ENCODE results near the gene LAMB2.

DNA sequence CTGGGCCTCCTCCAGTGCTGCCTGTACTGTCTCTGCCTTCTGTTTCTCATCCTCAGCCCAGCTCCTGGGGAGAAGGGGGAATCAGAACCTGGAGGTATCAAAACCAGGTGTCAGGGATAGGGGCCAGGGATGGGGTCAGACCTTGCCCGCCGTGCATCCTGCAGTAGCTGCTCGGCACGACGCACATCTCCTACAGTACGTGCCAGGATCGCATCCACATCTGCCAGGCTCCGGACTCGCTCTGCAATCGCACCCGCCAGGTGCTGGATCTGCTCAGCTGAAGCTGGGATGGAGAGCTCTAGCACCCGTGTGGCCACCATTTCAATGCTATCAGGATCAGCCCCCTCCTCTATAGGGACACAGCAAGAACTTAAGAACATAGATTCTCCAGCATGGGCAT, 10.8 kb downstream of the LAMB2 start:
- TF ChIP-seq, protein P1, sequence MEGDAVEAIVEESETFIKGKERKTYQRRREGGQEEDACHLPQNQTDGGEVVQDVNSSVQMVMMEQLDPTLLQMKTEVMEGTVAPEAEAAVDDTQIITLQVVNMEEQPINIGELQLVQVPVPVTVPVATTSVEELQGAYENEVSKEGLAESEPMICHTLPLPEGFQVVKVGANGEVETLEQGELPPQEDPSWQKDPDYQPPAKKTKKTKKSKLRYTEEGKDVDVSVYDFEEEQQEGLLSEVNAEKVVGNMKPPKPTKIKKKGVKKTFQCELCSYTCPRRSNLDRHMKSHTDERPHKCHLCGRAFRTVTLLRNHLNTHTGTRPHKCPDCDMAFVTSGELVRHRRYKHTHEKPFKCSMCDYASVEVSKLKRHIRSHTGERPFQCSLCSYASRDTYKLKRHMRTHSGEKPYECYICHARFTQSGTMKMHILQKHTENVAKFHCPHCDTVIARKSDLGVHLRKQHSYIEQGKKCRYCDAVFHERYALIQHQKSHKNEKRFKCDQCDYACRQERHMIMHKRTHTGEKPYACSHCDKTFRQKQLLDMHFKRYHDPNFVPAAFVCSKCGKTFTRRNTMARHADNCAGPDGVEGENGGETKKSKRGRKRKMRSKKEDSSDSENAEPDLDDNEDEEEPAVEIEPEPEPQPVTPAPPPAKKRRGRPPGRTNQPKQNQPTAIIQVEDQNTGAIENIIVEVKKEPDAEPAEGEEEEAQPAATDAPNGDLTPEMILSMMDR (IDR thresholded peaks at IDR 0.05; ENCODE audit: insufficient read depth, low read length): no peak
- TF ChIP-seq GABPA (IDR thresholded peaks at IDR 0.05; ENCODE audit: low read depth): no peak
- TF ChIP-seq POLR2AphosphoS5 (IDR thresholded peaks at IDR 0.05; ENCODE audit: low read depth): no peak
- TF ChIP-seq, protein P2, sequence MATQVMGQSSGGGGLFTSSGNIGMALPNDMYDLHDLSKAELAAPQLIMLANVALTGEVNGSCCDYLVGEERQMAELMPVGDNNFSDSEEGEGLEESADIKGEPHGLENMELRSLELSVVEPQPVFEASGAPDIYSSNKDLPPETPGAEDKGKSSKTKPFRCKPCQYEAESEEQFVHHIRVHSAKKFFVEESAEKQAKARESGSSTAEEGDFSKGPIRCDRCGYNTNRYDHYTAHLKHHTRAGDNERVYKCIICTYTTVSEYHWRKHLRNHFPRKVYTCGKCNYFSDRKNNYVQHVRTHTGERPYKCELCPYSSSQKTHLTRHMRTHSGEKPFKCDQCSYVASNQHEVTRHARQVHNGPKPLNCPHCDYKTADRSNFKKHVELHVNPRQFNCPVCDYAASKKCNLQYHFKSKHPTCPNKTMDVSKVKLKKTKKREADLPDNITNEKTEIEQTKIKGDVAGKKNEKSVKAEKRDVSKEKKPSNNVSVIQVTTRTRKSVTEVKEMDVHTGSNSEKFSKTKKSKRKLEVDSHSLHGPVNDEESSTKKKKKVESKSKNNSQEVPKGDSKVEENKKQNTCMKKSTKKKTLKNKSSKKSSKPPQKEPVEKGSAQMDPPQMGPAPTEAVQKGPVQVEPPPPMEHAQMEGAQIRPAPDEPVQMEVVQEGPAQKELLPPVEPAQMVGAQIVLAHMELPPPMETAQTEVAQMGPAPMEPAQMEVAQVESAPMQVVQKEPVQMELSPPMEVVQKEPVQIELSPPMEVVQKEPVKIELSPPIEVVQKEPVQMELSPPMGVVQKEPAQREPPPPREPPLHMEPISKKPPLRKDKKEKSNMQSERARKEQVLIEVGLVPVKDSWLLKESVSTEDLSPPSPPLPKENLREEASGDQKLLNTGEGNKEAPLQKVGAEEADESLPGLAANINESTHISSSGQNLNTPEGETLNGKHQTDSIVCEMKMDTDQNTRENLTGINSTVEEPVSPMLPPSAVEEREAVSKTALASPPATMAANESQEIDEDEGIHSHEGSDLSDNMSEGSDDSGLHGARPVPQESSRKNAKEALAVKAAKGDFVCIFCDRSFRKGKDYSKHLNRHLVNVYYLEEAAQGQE (IDR thresholded peaks at IDR 0.05; ENCODE audit: insufficient replicate concordance, low read depth): no peak
